GM19452 (cell line): ENCODE measurements around the gene CINP.
A peak's percentile ranks its signal among the peaks of the same experiment; 100 is the strongest.
"Not testable (repeated sequence)": the region's sequence is repeated elsewhere in the genome, so short reads cannot be mapped to it uniquely, and the experiment has no call there.

Experiments used
- ATAC-seq: cut with Tn5 transposase; IDR thresholded peaks from one replicate; pipeline ENCODE4 v1.9.1; 2021; ENCODE audit not compliant: unreplicated experiment

The CINP gene

GRCh38 chr14:102321456-102322422 lies 41.0 kb downstream of the CINP start:
- ATAC-seq: no peak

- ATAC-seq: no peak
Measured at GRCh38 chr14:102320671-102321455, 41.8 kb downstream of the CINP start.

GRCh38 chr14:102320033-102320660 lies 42.5 kb downstream of the CINP start:
- ATAC-seq: peak; percentile 19

DNA sequence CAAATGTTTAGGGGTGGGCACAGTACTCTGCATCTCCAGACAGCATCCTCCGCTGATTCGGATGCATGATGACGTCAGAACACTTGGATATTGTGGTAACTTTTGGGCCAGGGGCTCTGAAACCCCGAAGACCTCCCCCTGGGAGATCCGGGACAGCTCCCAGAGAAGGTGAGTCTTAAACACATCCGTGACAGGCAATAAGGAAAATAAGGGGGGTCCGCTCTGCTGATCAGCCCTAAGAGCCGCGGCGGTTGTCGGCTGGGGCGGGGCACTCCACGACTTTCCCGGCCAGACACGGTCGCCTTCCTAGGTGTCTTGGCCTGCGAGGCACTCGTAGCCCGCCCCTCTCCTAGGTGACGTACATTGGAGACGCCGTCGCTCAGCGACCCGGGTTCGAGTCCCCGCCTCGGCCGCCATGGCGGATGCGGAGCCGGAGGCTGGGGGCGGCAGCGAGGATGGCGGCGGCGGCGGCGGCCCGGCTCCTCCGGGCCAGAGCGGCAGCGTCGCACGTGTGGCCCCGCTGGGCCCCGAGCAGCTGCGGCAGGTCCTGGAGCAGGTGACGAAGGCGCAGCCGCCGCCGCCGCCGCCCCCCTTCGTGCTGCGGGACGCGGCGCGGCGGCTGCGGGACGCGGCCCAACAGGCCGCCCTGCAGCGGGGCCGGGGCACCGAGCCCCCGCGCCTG lies 43.2 kb downstream of the CINP start, which contains the start of gene ZNF839:
ZNF839 (plus strand) TSS at position 396 of the 682 bp plus-strand sequence; CDS start at position 416, 20 bp downstream.
- peak; percentile 60 for ATAC-seq

DNA sequence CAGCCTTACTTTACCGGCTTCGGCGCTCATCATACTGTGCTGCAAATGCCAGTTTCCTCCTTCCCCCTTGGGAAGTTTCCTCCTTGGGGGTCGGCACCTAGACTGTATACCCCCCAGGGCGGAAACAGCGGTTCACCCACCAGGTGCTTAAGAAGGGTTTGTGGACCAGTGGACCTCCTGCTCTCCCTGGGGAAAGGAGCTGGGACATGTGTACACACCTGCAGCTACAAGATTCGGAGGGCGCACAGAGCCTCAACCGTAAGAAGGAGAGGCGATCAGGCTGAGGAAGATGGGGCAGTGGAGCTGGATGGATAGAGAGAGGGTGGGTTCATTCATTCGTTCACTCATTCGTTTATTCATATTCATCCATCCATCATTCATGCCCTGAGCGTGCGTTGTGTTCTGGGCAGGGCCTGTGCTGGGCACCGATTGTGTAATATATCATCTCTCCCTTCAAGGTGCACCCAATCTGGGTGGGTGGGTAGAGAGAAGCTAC lies 43.9 kb downstream of the CINP start:
- ATAC-seq: no peak

DNA sequence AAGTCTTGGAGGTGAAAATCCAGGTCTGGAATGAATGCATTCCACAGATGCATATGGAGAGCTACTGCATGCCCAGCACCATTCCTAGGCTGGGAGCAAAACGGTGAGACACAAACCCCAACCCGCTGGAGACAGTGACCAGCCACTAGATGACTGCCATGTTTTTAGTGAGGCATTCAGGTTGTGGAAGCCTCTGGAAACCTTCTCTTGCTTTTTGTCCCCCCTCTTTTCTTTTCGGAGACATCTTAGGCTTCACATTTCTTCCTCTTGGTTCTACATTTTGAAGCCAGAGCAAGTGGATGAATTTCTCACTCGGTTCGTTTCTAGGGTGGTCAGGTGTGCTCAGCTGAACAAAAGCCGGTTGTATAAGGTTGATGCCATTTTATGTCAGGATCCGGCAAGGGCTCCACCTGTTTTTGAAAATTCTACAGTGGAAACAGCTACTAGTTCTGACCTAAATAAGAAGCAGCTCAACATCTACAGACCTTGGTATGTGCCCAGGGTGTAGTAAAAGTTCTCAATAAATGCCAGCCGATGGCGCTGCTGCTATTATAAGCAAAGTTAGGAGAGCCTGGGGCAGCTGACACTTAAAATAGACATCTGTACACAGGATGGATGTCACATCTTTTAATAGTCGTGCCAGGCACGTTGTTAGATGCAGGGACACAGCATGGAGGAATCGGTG lies 45.0 kb downstream of the CINP start:
- ATAC-seq: no peak

GRCh38 chr14:102316743-102317563 lies 45.7 kb downstream of the CINP start:
- ATAC-seq: peak; percentile 63

DNA sequence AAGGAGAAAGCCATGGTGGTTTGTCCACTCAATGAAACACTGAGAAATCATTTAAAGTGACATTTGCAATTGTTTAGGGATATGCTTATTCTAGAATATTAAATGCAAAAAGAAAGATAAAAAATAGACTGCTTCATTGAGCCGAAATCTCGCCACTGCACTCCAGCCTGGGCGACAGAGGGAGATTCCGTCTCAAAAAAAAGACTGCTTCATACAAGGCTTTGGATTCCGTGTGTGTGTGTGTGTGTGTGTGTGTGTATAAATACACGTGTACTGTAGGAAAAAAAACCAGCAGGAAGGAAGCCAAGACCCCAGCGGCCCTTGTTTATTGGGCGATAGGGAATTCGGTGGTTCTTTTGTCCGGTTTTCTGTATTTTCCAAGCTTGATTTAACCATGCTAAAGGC lies 46.4 kb downstream of the CINP start:
- no peak for ATAC-seq

- ATAC-seq: no peak
Measured at GRCh38 chr14:102315121-102315520, 47.6 kb downstream of the CINP start.

DNA sequence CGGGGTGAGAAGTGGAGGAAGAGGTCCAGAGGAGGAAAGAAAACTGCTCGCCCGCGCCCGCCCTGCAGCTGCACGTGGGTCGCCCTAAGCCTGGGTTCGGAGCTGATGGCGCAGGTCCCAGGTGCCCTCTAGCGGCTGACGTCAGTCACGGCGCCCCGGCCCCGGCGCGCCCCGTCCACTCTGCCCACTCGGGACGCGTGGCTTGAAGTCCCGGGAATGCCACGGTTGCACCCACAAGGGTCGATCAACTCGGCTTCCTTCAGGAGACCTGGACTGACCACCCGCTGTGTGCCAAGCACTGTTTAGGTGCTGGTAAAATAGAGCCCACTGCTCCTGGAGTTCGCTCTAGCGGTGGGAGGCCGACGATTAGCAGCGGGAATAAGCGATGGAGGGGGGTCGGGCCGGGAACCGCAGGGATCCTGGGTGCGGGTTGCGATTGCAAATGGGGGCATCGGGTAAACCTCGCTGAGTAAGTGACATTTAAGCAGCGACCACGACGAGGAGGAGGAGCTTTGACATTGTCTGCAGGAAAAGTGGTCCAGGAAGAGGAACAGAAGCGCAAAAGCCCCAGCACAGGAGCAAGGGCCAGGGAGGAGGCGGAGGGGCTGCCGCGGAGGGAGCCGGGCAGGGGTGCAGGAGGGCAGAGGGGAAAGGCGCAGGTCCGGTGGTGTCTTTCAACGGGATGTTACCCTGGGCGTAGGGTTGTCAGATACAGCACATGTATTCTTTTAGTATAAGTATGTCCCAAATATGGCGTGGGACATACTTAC lies 48.3 kb downstream of the CINP start:
- ATAC-seq: peak; percentile 46

DNA sequence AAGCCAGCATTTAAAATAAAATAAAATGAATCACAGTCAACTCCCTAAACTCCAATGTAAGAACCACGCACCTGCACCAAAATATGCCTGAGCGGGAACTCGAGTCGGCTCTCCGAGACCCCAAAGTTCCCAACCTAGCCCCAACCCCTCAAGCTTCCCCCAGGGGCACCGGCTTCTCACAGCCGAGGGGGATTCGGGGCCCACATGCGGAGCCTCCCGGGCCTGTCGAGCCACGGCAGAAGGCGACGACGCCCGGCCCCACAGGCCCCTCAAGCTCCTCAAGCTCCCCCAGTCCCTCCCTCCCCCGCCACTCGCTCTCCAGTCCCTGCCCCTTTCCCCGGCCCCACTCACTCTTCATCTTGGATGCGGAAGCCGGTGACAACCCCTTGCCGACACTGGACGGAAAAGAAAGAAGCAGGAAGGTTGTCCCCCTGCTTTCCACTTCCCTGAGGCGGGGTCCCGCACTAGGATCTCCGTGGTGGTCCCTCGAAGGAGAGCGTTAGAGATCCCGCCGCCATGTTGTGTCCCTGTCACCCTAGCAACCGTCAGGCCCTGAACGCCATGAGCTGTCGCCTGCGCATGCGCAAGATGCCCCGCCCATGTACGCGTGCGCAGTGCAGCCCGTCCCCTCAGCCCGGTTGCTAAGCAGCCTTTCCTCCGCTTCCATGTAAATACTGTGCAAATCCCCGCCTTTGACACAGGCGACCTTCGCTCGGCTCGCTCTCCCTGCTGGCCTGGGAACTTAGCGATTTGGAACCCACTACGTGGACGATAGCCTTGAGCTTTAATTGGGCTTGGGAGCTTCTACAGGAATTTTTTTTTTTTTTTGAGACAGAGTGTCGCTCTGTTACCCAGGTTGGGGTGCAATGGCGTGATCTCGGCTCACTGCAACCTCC lies 57.8 kb downstream of the CINP start, which contains the start of gene MOK:
MOK (minus strand) TSS at position 554 of the 896 bp plus-strand sequence; CDS start at position 358, 196 bp downstream.
- ATAC-seq: peak; percentile 94

DNA sequence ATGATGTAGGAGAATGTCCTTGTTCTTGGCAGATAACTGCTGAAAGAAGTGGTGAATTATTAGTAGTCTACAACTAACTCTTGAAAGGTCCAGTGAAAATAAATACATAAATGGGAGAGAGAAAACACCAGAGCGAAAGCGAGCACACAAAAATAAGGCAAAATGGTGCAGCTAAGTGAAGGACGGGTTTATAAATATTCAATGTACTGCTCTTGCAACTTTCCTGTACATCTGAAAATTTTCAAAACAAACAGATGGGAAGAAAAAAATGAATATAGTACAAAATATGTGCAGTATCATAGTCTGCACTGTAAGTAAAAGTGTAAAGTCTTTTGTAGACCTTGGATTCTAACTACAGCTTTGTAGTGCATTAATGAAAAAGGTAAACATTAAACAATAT lies 59.0 kb downstream of the CINP start:
- no peak for ATAC-seq

GRCh38 chr14:102298303-102299070 lies 64.2 kb downstream of the CINP start:
- not testable (repeated sequence) for ATAC-seq
